ENCODE measurements around the gene DOCK10.

- no peak for TF ChIP-seq POLR2A (IDR thresholded peaks at IDR 0.05)
- no peak for TF ChIP-seq CTCF (IDR thresholded peaks at IDR 0.05)
Measured at GRCh38 chr2:224747765-224748164, 294.5 kb downstream of the DOCK10 start.

Measured in heart left ventricle (tissue), 13 donors.